Measurements from ENCODE around the gene RILPL1.

DNA sequence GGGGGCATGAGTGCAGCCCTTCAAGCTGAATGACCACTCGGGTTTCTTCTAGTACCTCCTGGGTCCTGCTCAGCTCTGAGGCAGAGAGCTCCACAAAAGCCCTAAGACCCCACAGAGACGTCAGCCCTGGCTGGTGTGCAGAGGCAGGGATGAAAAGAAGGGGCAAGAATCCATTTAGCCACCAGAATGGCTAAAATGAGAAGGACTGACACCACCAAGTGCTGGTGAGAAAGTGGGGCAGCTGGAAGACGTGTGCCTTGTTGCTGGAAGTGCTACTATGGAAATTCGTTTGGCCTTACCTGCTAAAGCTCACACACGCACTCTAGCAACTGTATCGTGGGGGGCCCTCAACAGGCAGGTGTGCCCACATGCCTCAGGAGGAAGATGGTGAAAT is 26.7 kb downstream of the RILPL1 start:
- TF ChIP-seq, protein P1, sequence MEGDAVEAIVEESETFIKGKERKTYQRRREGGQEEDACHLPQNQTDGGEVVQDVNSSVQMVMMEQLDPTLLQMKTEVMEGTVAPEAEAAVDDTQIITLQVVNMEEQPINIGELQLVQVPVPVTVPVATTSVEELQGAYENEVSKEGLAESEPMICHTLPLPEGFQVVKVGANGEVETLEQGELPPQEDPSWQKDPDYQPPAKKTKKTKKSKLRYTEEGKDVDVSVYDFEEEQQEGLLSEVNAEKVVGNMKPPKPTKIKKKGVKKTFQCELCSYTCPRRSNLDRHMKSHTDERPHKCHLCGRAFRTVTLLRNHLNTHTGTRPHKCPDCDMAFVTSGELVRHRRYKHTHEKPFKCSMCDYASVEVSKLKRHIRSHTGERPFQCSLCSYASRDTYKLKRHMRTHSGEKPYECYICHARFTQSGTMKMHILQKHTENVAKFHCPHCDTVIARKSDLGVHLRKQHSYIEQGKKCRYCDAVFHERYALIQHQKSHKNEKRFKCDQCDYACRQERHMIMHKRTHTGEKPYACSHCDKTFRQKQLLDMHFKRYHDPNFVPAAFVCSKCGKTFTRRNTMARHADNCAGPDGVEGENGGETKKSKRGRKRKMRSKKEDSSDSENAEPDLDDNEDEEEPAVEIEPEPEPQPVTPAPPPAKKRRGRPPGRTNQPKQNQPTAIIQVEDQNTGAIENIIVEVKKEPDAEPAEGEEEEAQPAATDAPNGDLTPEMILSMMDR (IDR thresholded peaks at IDR 0.05; ENCODE audit: poor library complexity), result no peak
- TF ChIP-seq EZH2phosphoT487 (IDR thresholded peaks at IDR 0.05; ENCODE audit: low read depth, severe bottlenecking, unreplicated experiment), result no peak
- no peak for TF ChIP-seq EZH2 (IDR thresholded peaks at IDR 0.05; ENCODE audit: borderline replicate concordance)

Data from hepatocyte (in vitro differentiated cells).